ENCODE data around the gene IL6. TPM values are rescaled to one million over a fixed set of nuclear protein-coding genes. Genes with fewer than 3 reads are reported as not detected.
"Not testable (repeated sequence)": the region's sequence is repeated elsewhere in the genome, so short reads cannot be mapped to it uniquely, and the experiment has no call there.

The IL6 gene
- 1 to 10 TPM; 2.1 to 9.4 TPM for total RNA-seq
- 1 to 10 TPM in 5 of 6 donors, under 1 TPM in 1; 0.97 to 6.2 (median 3.8) TPM for polyA plus RNA-seq (ENCODE audit: insufficient read length in 6 of 6)
- long read RNA-seq, donor 1: 0 reads
- long read RNA-seq, donor 2: 0 reads
- long read RNA-seq, donor 3: 0 reads
- long read RNA-seq, donor 4, partial matches to known transcripts: 0 of 2 reads
- long read RNA-seq, donor 4, other reads (novel, unspliced or antisense): 0 of 2 reads
- long read RNA-seq, donor 5, partial matches to known transcripts: 0 of 1 reads
- long read RNA-seq, donor 5, other reads (novel, unspliced or antisense): 0 of 1 reads
- long read RNA-seq, donor 6: 0 reads
- long read RNA-seq, donor 7: 0 reads
- long read RNA-seq, donor 8, partial matches to known transcripts: 0 of 1 reads
- long read RNA-seq, donor 8, other reads (novel, unspliced or antisense): 0 of 1 reads
- long read RNA-seq, donor 9: 0 reads
- long read RNA-seq, donor 10: 0 reads
- long read RNA-seq, donor 11: 0 reads
- long read RNA-seq, donor 12, partial matches to known transcripts: 0 of 1 reads
- long read RNA-seq, donor 12, other reads (novel, unspliced or antisense): 0 of 1 reads

GRCh38 chr7:22726907-22727713, at the start of gene IL6:
IL6 (plus strand) TSS chr7:22727200; CDS start chr7:22727263, 63 bp downstream.
- intact Hi-C loops (cut with DNase I): no loop called here
- Histone ChIP-seq H3K4me3 (peak within 1 kb of the TSS in 1 of 2 donors; percentile 44), H3K36me3 (peaks cover 0 to 16% of the 10 kb centered on the region in 2 donors), H3K9me3 (no peaks in the 10 kb centered on the region), H3K4me1 (peaks cover 22 to 85% of the 10 kb centered on the region in 2 donors), H3K27me3 (peaks cover 0 to 12% of the 10 kb centered on the region in 2 donors), H3K27ac (peak within 1 kb of the TSS; percentile 66 to 79)
- peak; percentile 77 for ATAC-seq
- no peak for TF ChIP-seq CTCF (IDR thresholded peaks at IDR 0.05)
- DNase-seq: peak; percentile 82 to 94 (median 88)

- intact Hi-C loops (cut with DNase I); H3K4me3 ChIP-seq; DNase-seq; H3K9me3 ChIP-seq; ATAC-seq; H3K27me3 ChIP-seq; H3K36me3 ChIP-seq: not testable (repeated sequence)
- Histone ChIP-seq H3K27ac (peak overlapping the region in 1 of 2 donors; percentile 38), H3K4me1 (peaks cover 0 to 31% of the 10 kb centered on the region in 2 donors)
Measured at GRCh38 chr7:22677263-22677662, 49.7 kb upstream of the IL6 start.

- Histone ChIP-seq H3K27me3 (no peaks in the 10 kb centered on the region), H3K9me3 (no peaks in the 10 kb centered on the region), H3K4me1 (peaks cover 0 to 31% of the 10 kb centered on the region in 2 donors), H3K4me3 (no peak overlapping the region), H3K36me3 (no peaks in the 10 kb centered on the region), H3K27ac (peak overlapping the region in 1 of 2 donors; percentile 38)
- no peak for TF ChIP-seq CTCF (IDR thresholded peaks at IDR 0.05)
- intact Hi-C loops (cut with DNase I): no loop called here
- ATAC-seq (no peak), DNase-seq (no peak)
Measured at GRCh38 chr7:22677680-22678079, 49.3 kb upstream of the IL6 start.

GRCh38 chr7:22680482-22680911, 46.5 kb upstream of the IL6 start:
- ATAC-seq (no peak), DNase-seq (no peak)
- Histone ChIP-seq H3K4me1 (peaks cover 0 to 25% of the 10 kb centered on the region in 2 donors), H3K36me3 (no peaks in the 10 kb centered on the region), H3K27ac (no peak overlapping the region), H3K4me3 (no peak overlapping the region), H3K9me3 (no peaks in the 10 kb centered on the region), H3K27me3 (no peaks in the 10 kb centered on the region)
- TF ChIP-seq CTCF (IDR thresholded peaks at IDR 0.05): no peak
- intact Hi-C loops (cut with DNase I): no loop called here

- ATAC-seq: no peak
Measured at GRCh38 chr7:22681312-22681711, 45.7 kb upstream of the IL6 start.

More at GRCh38 chr7:22681312-22681711, 45.7 kb upstream of the IL6 start:
- no peak overlapping the region for H3K27ac ChIP-seq
- no peaks in the 10 kb centered on the region for H3K36me3 ChIP-seq
- peaks cover 0 to 18% of the 10 kb centered on the region in 2 donors for H3K4me1 ChIP-seq
- intact Hi-C loops (cut with DNase I): no loop called here
- H3K4me3 ChIP-seq: no peak overlapping the region
- no peaks in the 10 kb centered on the region for H3K27me3 ChIP-seq
- no peaks in the 10 kb centered on the region for H3K9me3 ChIP-seq
- TF ChIP-seq CTCF (IDR thresholded peaks at IDR 0.05): no peak
- DNase-seq: no peak

All from left lung (tissue), 14 donors.